Ovary (tissue), 9 donors: Measurements from ENCODE around the gene EPB41L1. TPM values are rescaled to one million over a fixed set of nuclear protein-coding genes. Genes with fewer than 3 reads are reported as not detected.

Source experiments
- DNase-seq, 5 donors: peaks; one replicate each; pipeline ENCODE4 v3.0.0-alpha.2; 2019 to 2020
- H3K27ac ChIP-seq, 2 donors: fragments of 200-600 bp; one replicate each; pipeline versions ENCODE4 v1.5.1 to v1.8.0; 2019 to 2022
- H3K27me3 ChIP-seq: fragments of 200-600 bp; one replicate; pipeline ENCODE4 v1.8.0; 2022
- H3K36me3 ChIP-seq: fragments of 200-600 bp; sonication (generic); one replicate; pipeline ENCODE4 v1.5.1; 2019
- H3K4me1 ChIP-seq: one replicate; pipeline ENCODE4 v1.8.1; 2013; ENCODE audit warnings: mild to moderate bottlenecking, moderate library complexity; ENCODE audit not compliant: insufficient read depth
- H3K4me3 ChIP-seq: fragments of 200-600 bp; sonication (generic); one replicate; pipeline ENCODE4 v1.5.1; 2017
- H3K9me3 ChIP-seq, 2 donors: fragments of 200-600 bp in 1 of 2; sonication (generic) in 1 of 2; one replicate each; pipeline versions ENCODE4 v1.5.1 to v1.8.1; 2013 to 2019; ENCODE audit warnings: mild to moderate bottlenecking in 1 of 2, moderate library complexity in 1 of 2
- CTCF ChIP-seq, 3 donors: fragments of 450-650 bp in 2 of 3; fragments of 200-600 bp in 1 of 3; IDR thresholded peaks; one replicate each; pipeline versions ENCODE4 v1.5.1 to v1.8.0; 2016 to 2022; ENCODE audit warnings: antibody characterized with exemption in 3 of 3, mild to moderate bottlenecking in 1 of 3
- EP300 ChIP-seq: sonication (generic); formaldehyde crosslinking; IDR thresholded peaks from one replicate; pipeline ENCODE4 v1.6.1; 2017; ENCODE audit warnings: antibody characterized with exemption
- POLR2A ChIP-seq: fragments of 450-650 bp; IDR thresholded peaks from one replicate; pipeline ENCODE4 v1.6.1; 2017; ENCODE audit warnings: antibody characterized with exemption, mild to moderate bottlenecking, moderate library complexity
- WGBS, 3 donors: extraction: QIAGEN DNeasy Blood & Tissue Kit in 1 of 3; methylation state at CpG; one replicate each; pipeline versions ENCODE4 v1.1.5 to v1.1.7; 2013 to 2017; 5-methylcytosine and 5-hydroxymethylcytosine counted together
- intact Hi-C, 4 donors: fragments of 100-400 bp; cut with DNase I; formaldehyde crosslinking; loops; one replicate each; pipeline versions ENCODE4 v1.11.0 to v1.15.1; 2022 to 2023
- polyA plus RNA-seq, 2 donors: library from polyadenylated mRNA; stranded (reverse); fragments of 200-250 nt in 1 of 2; fragments of 350-450 nt in 1 of 2; fragmentation: Illumina TruSeq in 1 of 2; extraction: RNeasy Lipid Tissue Mini Kit (QIAGEN cat#74804) in 1 of 2; gene quantifications; one replicate each; pipeline ENCODE4 v1.2.3, GENCODE V29; 2013 to 2014
- total RNA-seq, 7 donors: library from RNA; depleted of rRNA in 2 of 7; stranded (reverse); fragments of >200 nt in 2 of 7; fragmentation: NEBNext Ultra II Directional in 3 of 7; extraction: Animal tissue kit (Norgen Biotek cat#: 25700) in 3 of 7; gene quantifications; one replicate each; pipeline versions ENCODE4 v1.1.0 to v1.2.4, GENCODE V29; 2016 to 2023
- donor health status: DM: no; HTN: no; CAD: no; lungs with moderate emphysema.
- donor health status: DM: no; HTN: no; CAD: no.
- donor health status: Bipolar disorder and iron deficiency.
- donor health status: DM: yes; HTN: yes; CAD: no.
- donor health status: DM: no; HTN: no; CAD: no.
- donor health status: DM: yes; HTN: yes; CAD: no.

Gene EPB41L1
- total and polyA plus RNA-seq, 9 donors: 23.4 to 207 (median 63.2) TPM

- Histone ChIP-seq H3K27ac (no peak overlapping the region), H3K4me1 (peaks cover 2% of the 10 kb centered on the region), H3K9me3 (no peaks in the 10 kb centered on the region), H3K36me3 (no peaks in the 10 kb centered on the region), H3K4me3 (no peak overlapping the region), H3K27me3 (no peaks in the 10 kb centered on the region)
- WGBS, 3 donors: 74 to 80% (median 79%) methylated on average over 4 of the region's 4 CpGs
- intact Hi-C loops: no loop called here
- TF ChIP-seq EP300 (no peak), POLR2A (no peak), CTCF (IDR thresholded peaks at IDR 0.05) (no peak)
- no peak for DNase-seq
Measured at GRCh38 chr20:36217226-36217625, 62.7 kb downstream of the EPB41L1 start.

DNA sequence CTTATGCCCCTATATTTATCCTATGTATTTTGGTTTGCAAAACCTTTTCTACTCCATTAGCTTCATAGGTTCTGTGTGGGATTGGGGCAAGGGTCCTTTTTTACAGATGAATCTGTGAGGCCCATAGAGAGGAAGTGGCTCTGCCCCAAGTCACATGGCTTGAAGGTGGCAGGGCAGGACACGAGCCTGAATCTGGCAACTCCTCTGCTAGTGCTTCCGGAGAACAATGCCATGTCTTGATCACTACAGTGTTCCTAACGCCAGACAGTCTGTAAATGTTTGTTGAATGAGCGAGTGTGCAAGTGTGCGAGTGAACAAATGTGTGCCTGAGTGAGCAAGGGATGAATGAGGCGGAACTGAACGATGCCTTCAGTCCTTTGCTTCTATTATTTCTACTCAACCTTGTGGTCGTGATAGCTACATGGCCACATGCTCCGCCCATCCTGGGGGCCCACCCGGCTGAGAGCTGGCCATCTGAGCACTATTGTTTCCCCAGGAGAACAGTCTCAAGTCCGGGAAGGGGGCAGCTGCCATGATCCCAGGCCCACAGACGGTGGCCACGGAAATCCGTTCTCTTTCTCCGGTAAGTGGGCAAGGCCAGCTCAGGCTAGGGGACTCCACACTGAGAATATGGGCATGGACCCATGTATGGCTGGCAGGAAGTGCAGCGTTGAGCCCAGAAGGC lies 64.0 kb downstream of the EPB41L1 start:
- Histone ChIP-seq H3K36me3 (no peaks in the 10 kb centered on the region), H3K4me3 (no peak overlapping the region), H3K27ac (no peak overlapping the region), H3K27me3 (no peaks in the 10 kb centered on the region), H3K9me3 (no peaks in the 10 kb centered on the region), H3K4me1 (peaks cover 2% of the 10 kb centered on the region)
- no peak for DNase-seq
- intact Hi-C loops: no loop called here
- TF ChIP-seq POLR2A (no peak), CTCF (IDR thresholded peaks at IDR 0.05) (no peak), EP300 (no peak)
- WGBS, 3 donors: 81 to 83% (median 82%) methylated on average over 16 of the region's 16 CpGs

GRCh38 chr20:36219671-36220220 lies 65.2 kb downstream of the EPB41L1 start:
- H3K9me3 ChIP-seq: no peaks in the 10 kb centered on the region
- no peak overlapping the region for H3K27ac ChIP-seq
- H3K4me1 ChIP-seq: no peaks in the 10 kb centered on the region
- no peak overlapping the region for H3K4me3 ChIP-seq
- TF ChIP-seq CTCF (IDR thresholded peaks at IDR 0.05) (no peak), POLR2A (no peak), EP300 (no peak)
- no peaks in the 10 kb centered on the region for H3K27me3 ChIP-seq
- intact Hi-C loops: no loop called here
- WGBS, 3 donors: 92 to 95% (median 93%) methylated on average over 17 of the region's 17 CpGs
- H3K36me3 ChIP-seq: no peaks in the 10 kb centered on the region
- no peak for DNase-seq

DNA sequence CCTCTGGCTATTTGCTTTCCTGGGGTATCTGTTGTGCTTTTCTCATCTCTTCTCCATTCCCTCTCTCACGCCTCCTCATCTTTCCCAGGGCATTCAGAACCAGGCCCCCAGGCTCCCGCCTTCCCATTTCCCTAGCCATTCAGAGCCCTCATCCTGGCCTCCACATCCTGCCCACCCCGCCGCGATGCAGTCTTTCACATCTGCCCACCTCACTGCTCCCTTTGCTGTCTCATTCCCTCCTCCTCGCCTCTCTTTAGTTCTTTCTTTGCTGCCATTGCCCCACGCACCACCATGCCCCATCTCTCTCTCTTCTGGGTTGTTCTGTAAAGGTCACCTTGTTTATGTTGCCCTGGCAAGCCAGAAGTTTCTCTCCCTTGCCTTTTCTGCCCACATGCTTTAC lies 71.1 kb downstream of the EPB41L1 start:
- intact Hi-C loops: no loop called here
- Histone ChIP-seq H3K4me3 (no peak overlapping the region), H3K27me3 (no peaks in the 10 kb centered on the region), H3K36me3 (no peaks in the 10 kb centered on the region), H3K27ac (no peak overlapping the region), H3K9me3 (no peaks in the 10 kb centered on the region), H3K4me1 (no peaks in the 10 kb centered on the region)
- whole genome bisulfite sequencing, 3 donors: 88 to 91% (median 90%) methylated on average over 7 of the region's 7 CpGs
- no peak for TF ChIP-seq EP300
- no peak for TF ChIP-seq POLR2A
- TF ChIP-seq CTCF (IDR thresholded peaks at IDR 0.05): no peak
- no peak for DNase-seq
